H9 (cell line): Measurements from ENCODE around the gene SLX4. TPM values are rescaled to one million over a fixed set of nuclear protein-coding genes. Genes with fewer than 3 reads are reported as not detected.

ENCODE experiments used
- DNase-seq: peaks from one replicate; pipeline ENCODE4 v3.0.0-alpha.2; 2017
- H2AFZ ChIP-seq: one replicate; pipeline ENCODE4 v1.6.1; 2013; ENCODE audit warnings: mild to moderate bottlenecking, low read length, control low read depth, moderate library complexity
- H2AK5ac ChIP-seq: 2 replicates; pipeline ENCODE4 v1.6.1; 2013; ENCODE audit warnings: low read length, control low read depth, mixed read lengths; ENCODE audit not compliant: insufficient read length
- H2BK120ac ChIP-seq: one replicate; pipeline ENCODE4 v1.6.1; 2013; ENCODE audit warnings: low read depth, mild to moderate bottlenecking, low read length, control low read depth, inconsistent platforms; ENCODE audit not compliant: poor library complexity, severe bottlenecking
- H2BK12ac ChIP-seq: 2 replicates; pipeline ENCODE4 v1.6.1; 2013; ENCODE audit warnings: low read length, control low read depth, mixed read lengths, low read depth; ENCODE audit not compliant: insufficient read length
- H2BK15ac ChIP-seq: 2 replicates; pipeline ENCODE4 v1.6.1; 2013; ENCODE audit warnings: low read depth, low read length, control low read depth
- H2BK20ac ChIP-seq: one replicate; pipeline ENCODE4 v1.6.1; 2013; ENCODE audit warnings: low read depth, mild to moderate bottlenecking, low read length, control low read depth, inconsistent platforms; ENCODE audit not compliant: poor library complexity, severe bottlenecking
- H2BK5ac ChIP-seq: 2 replicates; pipeline ENCODE4 v1.6.1; 2013; ENCODE audit warnings: low read length, control low read depth, mixed read lengths; ENCODE audit not compliant: insufficient read length
- H3K14ac ChIP-seq: 2 replicates; pipeline ENCODE4 v1.6.1; 2013; ENCODE audit warnings: low read length, control low read depth; ENCODE audit not compliant: insufficient read depth
- H3K18ac ChIP-seq: 2 replicates; pipeline ENCODE4 v1.6.1; 2013; ENCODE audit warnings: low read depth, mild to moderate bottlenecking, mixed read lengths, low read length, control low read depth; ENCODE audit not compliant: insufficient read length
- H3K23ac ChIP-seq: 2 replicates; pipeline ENCODE4 v1.6.1; 2013; ENCODE audit warnings: low read length, control low read depth, mixed read lengths, low read depth; ENCODE audit not compliant: insufficient read length
- H3K23me2 ChIP-seq: 2 replicates; pipeline ENCODE4 v1.6.1; 2013; ENCODE audit warnings: low read depth, mild to moderate bottlenecking, mixed read lengths, low read length, control low read depth; ENCODE audit not compliant: insufficient read length, poor library complexity, severe bottlenecking
- H3K27ac ChIP-seq: 2 replicates; pipeline ENCODE4 v1.5.1; 2013; ENCODE audit warnings: low read length, control low read depth, mixed read lengths, low read depth; ENCODE audit not compliant: insufficient read length
- H3K27me3 ChIP-seq: 2 replicates; pipeline ENCODE4 v1.6.1; 2013; ENCODE audit warnings: low read length, control low read depth, inconsistent platforms; ENCODE audit not compliant: insufficient read depth
- H3K4ac ChIP-seq: 2 replicates; pipeline ENCODE4 v1.6.1; 2013; ENCODE audit warnings: low read depth, mild to moderate bottlenecking, control low read depth, inconsistent platforms, low read length, moderate library complexity
- H3K4me1 ChIP-seq: 2 replicates; pipeline ENCODE4 v1.6.1; 2013; ENCODE audit warnings: low read length, control low read depth, inconsistent platforms; ENCODE audit not compliant: insufficient read depth
- H3K4me2 ChIP-seq: 2 replicates; pipeline ENCODE4 v1.6.1; 2013; ENCODE audit warnings: low read length, control low read depth, mixed read lengths; ENCODE audit not compliant: insufficient read length, insufficient read depth
- H3K56ac ChIP-seq: 2 replicates; pipeline ENCODE4 v1.6.1; 2013; ENCODE audit warnings: low read depth, mild to moderate bottlenecking, mixed read lengths, low read length, control low read depth; ENCODE audit not compliant: insufficient read length
- H3K79me1 ChIP-seq: 2 replicates; pipeline ENCODE4 v1.6.1; 2013; ENCODE audit warnings: low read depth, mild to moderate bottlenecking, moderate library complexity, low read length, control low read depth, inconsistent platforms; ENCODE audit not compliant: insufficient read depth, poor library complexity, severe bottlenecking
- H3K79me2 ChIP-seq: 2 replicates; pipeline ENCODE4 v1.6.1; 2013; ENCODE audit warnings: low read length, control low read depth, inconsistent platforms; ENCODE audit not compliant: insufficient read depth
- H3K9ac ChIP-seq: 2 replicates; pipeline ENCODE4 v1.6.1; 2013; ENCODE audit warnings: low read length, control low read depth, mixed read lengths; ENCODE audit not compliant: insufficient read length; ENCODE audit errors: extremely low read depth
- H3K9me3 ChIP-seq: one replicate; pipeline ENCODE4 v1.6.1; 2013; ENCODE audit warnings: low read depth, low read length, inconsistent platforms; ENCODE audit not compliant: control insufficient read depth
- H3T11ph ChIP-seq: one replicate; pipeline ENCODE4 v1.6.1; 2013; ENCODE audit warnings: mild to moderate bottlenecking, low read length, control low read depth, inconsistent platforms
- H4K20me1 ChIP-seq: one replicate; pipeline ENCODE4 v1.6.1; 2013; ENCODE audit not compliant: control insufficient read depth, insufficient read length, insufficient read depth
- H4K5ac ChIP-seq: 2 replicates; pipeline ENCODE4 v1.6.1; 2013; ENCODE audit warnings: low read depth, mild to moderate bottlenecking, mixed read lengths, low read length, control low read depth; ENCODE audit not compliant: insufficient read length
- H4K8ac ChIP-seq: replicated peaks from 2 replicates; pipeline ENCODE4 v1.6.1; 2013; ENCODE audit warnings: low read length, control low read depth, mixed read lengths, low read depth; ENCODE audit not compliant: insufficient read length
- H4K91ac ChIP-seq: 2 replicates; pipeline ENCODE4 v1.6.1; 2013; ENCODE audit warnings: low read depth, mild to moderate bottlenecking, moderate library complexity, mixed read lengths, low read length, control low read depth; ENCODE audit not compliant: insufficient read length
- H3K27ac Mint-ChIP-seq, 3 experiments: 2 replicates in 2 of 3; 3 replicates in 1 of 3; pipeline ENCODE4 v1.8.0; 2020 to 2021; ENCODE audit warnings: mixed read lengths in 3 of 3, mild to moderate bottlenecking in 1 of 3, moderate library complexity in 1 of 3
- H3K27me3 Mint-ChIP-seq: 2 replicates; pipeline ENCODE4 v1.8.0; 2021; ENCODE audit warnings: low read depth, mild to moderate bottlenecking, moderate library complexity, mixed read lengths
- H3K36me3 Mint-ChIP-seq, 3 experiments: 2 replicates in 2 of 3; 3 replicates in 1 of 3; pipeline ENCODE4 v1.8.0; 2020 to 2021; ENCODE audit warnings: low read depth in 3 of 3, mixed read lengths in 3 of 3; ENCODE audit not compliant: insufficient read depth in 1 of 3
- H3K4me1 Mint-ChIP-seq, 2 experiments: 2 replicates each; pipeline ENCODE4 v1.8.0; 2020; ENCODE audit warnings: mixed read lengths in 2 of 2
- H3K4me3 Mint-ChIP-seq, 2 experiments: 2 replicates in 1 of 2; 3 replicates in 1 of 2; pipeline ENCODE4 v1.8.0; 2020 to 2021; ENCODE audit warnings: mild to moderate bottlenecking in 2 of 2, mixed read lengths in 2 of 2, moderate library complexity in 1 of 2
- H3K9me3 Mint-ChIP-seq, 2 experiments: 2 replicates in 1 of 2; 3 replicates in 1 of 2; pipeline ENCODE4 v1.8.0; 2020; ENCODE audit warnings: mild to moderate bottlenecking in 2 of 2, mixed read lengths in 2 of 2, moderate library complexity in 1 of 2
- CTCF ChIP-seq: fragments of 200-600 bp; sonication (generic); conservative IDR thresholded peaks from 3 replicates; pipeline ENCODE4 v1.8.0; 2021; ENCODE audit warnings: antibody characterized with exemption, mild to moderate bottlenecking
- WGBS: extraction: QIAGEN DNeasy Blood & Tissue Kit; methylation state at CpG from one replicate; pipeline ENCODE4 v1.1.7; 2013; ENCODE audit warnings: missing lambda C conversion rate, low lambda C conversion rate, mixed read lengths; ENCODE audit not compliant: insufficient read length; ENCODE audit errors: extremely low coverage; 5-methylcytosine and 5-hydroxymethylcytosine counted together
- total RNA-seq: library from RNA; stranded (reverse); gene quantifications from 2 replicates; pipeline ENCODE4 v1.2.1, GENCODE V29; 2021

SLX4 gene
- total RNA-seq, 1 experiment from 2014 or later, result 9.9 TPM

- H3K4ac ChIP-seq, result no peak overlapping the region
- no CpG with 5 or more reads among the region's 9 CpGs for WGBS
- H2BK12ac ChIP-seq, result no peak overlapping the region
- H3K4me1 Mint-ChIP-seq, result peaks cover 6 to 8% of the 10 kb centered on the region in 2 experiments
- H3K56ac ChIP-seq, result no peak overlapping the region
- H2BK5ac ChIP-seq, result no peak overlapping the region
- H3K27ac ChIP-seq, result no peak overlapping the region
- no peak overlapping the region for H3K18ac ChIP-seq
- H4K91ac ChIP-seq, result no peak overlapping the region
- no peaks in the 10 kb centered on the region for H3K4me1 ChIP-seq
- H3K23ac ChIP-seq, result no peak overlapping the region
- H3T11ph ChIP-seq, result no peak overlapping the region
- H4K8ac ChIP-seq, result no peak overlapping the region
- H3K27me3 Mint-ChIP-seq, result no peaks in the 10 kb centered on the region; the same call in 1 of the 2 replicates
- no peak overlapping the region for H4K5ac ChIP-seq
- no peak overlapping the region for H2BK120ac ChIP-seq
- H2BK15ac ChIP-seq, result no peak overlapping the region
- H3K23me2 ChIP-seq, result no peaks in the 10 kb centered on the region
- H3K27me3 ChIP-seq, result no peaks in the 10 kb centered on the region
- no peak overlapping the region for H2AFZ ChIP-seq
- H3K14ac ChIP-seq, result no peak overlapping the region
- DNase-seq, result no peak
- H3K4me3 Mint-ChIP-seq, result no peak overlapping the region
- H3K9ac ChIP-seq, result no peak overlapping the region
- no peak overlapping the region; a peak in 1 of 7 replicates for H3K27ac Mint-ChIP-seq
- H2AK5ac ChIP-seq, result no peak overlapping the region
- H3K4me2 ChIP-seq, result no peak overlapping the region
- H2BK20ac ChIP-seq, result no peak overlapping the region
- H4K20me1 ChIP-seq, result no peaks in the 10 kb centered on the region
- TF ChIP-seq CTCF, result no peak
- no peaks in the 10 kb centered on the region for H3K79me2 ChIP-seq
- H3K9me3 Mint-ChIP-seq, result peaks cover 13 to 17% of the 10 kb centered on the region in 2 experiments
- peaks cover 5 to 8% (median 5%) of the 10 kb centered on the region in 3 experiments; a peak in 4 of 7 replicates for H3K36me3 Mint-ChIP-seq
- H3K79me1 ChIP-seq, result no peaks in the 10 kb centered on the region
- no peaks in the 10 kb centered on the region for H3K9me3 ChIP-seq
Measured at GRCh38 chr16:3573146-3573815, 38.1 kb downstream of the SLX4 start.
